Sigmoid colon (tissue), 7 donors: ENCODE measurements around the gene TMEM87A. TPM values are rescaled to one million over a fixed set of nuclear protein-coding genes. Genes with fewer than 3 reads are reported as not detected.

Experiments
- DNase-seq: peaks from one replicate; pipeline ENCODE4 v3.0.0-alpha.2; 2019
- H3K27ac ChIP-seq, 4 donors: fragments of 200-600 bp; sonication (generic); one replicate each; pipeline ENCODE4 v1.5.1; 2016 to 2019; ENCODE audit warnings: mild to moderate bottlenecking in 1 of 4
- H3K27me3 ChIP-seq, 3 donors: fragments of 200-600 bp; sonication (generic); one replicate each; pipeline ENCODE4 v1.5.1; 2019; ENCODE audit warnings: mild to moderate bottlenecking in 1 of 3
- H3K36me3 ChIP-seq, 4 donors: fragments of 200-600 bp; sonication (generic); one replicate each; pipeline ENCODE4 v1.5.1; 2016 to 2019
- H3K4me1 ChIP-seq, 4 donors: fragments of 200-600 bp; sonication (generic); one replicate each; pipeline ENCODE4 v1.5.1; 2017 to 2019
- H3K4me3 ChIP-seq, 4 donors: fragments of 200-600 bp; sonication (generic); one replicate each; pipeline ENCODE4 v1.5.1; 2017 to 2019; ENCODE audit warnings: mild to moderate bottlenecking in 2 of 4, moderate library complexity in 1 of 4
- H3K9me3 ChIP-seq, 4 donors: fragments of 200-600 bp in 3 of 4; sonication (generic) in 3 of 4; one replicate each; pipeline versions ENCODE4 v1.5.1 to v1.6.1; 2013 to 2019
- EP300 ChIP-seq, 4 donors: sonication (generic); formaldehyde crosslinking; IDR thresholded peaks; one replicate each; pipeline ENCODE4 v1.6.1; 2017; ENCODE audit warnings: antibody characterized with exemption in 4 of 4
- POLR2A ChIP-seq, 2 donors: fragments of 450-650 bp; IDR thresholded peaks; one replicate each; pipeline ENCODE4 v1.6.1; 2016; ENCODE audit warnings: antibody characterized with exemption in 2 of 2, mild to moderate bottlenecking in 2 of 2, moderate library complexity in 2 of 2
- POLR2AphosphoS5 ChIP-seq, 4 donors: sonication (generic); formaldehyde crosslinking; IDR thresholded peaks; one replicate each; pipeline ENCODE4 v1.6.1; 2017; ENCODE audit warnings: antibody characterized with exemption in 4 of 4
- WGBS, 2 donors: extraction: QIAGEN DNeasy Blood & Tissue Kit; methylation state at CpG; one replicate each; pipeline ENCODE4 v1.1.7; 2013; 5-methylcytosine and 5-hydroxymethylcytosine counted together
- intact Hi-C: fragments of 100-400 bp; cut with DNase I; formaldehyde crosslinking; loops from one replicate; pipeline ENCODE4 v1.15.1; 2023
- polyA plus RNA-seq, 3 donors: library from polyadenylated mRNA; stranded (reverse); fragments of 200-250 nt; gene quantifications; one replicate each; pipeline ENCODE4 v1.2.3, GENCODE V29; 2013
- total RNA-seq, 4 donors: library from RNA; depleted of rRNA; stranded (reverse); fragments of >200 nt; gene quantifications; one replicate each; pipeline ENCODE4 v1.1.0, GENCODE V29; 2016
- TF ChIP-seq, protein P1 (sequence below), 4 experiments: fragments of 450-650 bp in 3 of 4; fragments of 200-600 bp in 1 of 4; IDR thresholded peaks; one replicate each; pipeline ENCODE4 v1.5.1; 2016 to 2019; ENCODE audit warnings: antibody characterized with exemption in 4 of 4, mild to moderate bottlenecking in 3 of 4, moderate library complexity in 2 of 4
- donor health status: healthy with polysubstance abuse.
- donor health status: Bipolar disorder and iron deficiency.
- donor health status: healthy.

The TMEM87A gene
- total and polyA plus RNA-seq, 7 donors = 9.6 to 45.3 (median 41.0) TPM

- H3K4me3 ChIP-seq = peak overlapping the region in 1 of 4 donors; percentile 79
- peaks cover 0 to 28% (median 5%) of the 10 kb centered on the region in 4 donors for H3K36me3 ChIP-seq
- H3K27ac ChIP-seq = peak overlapping the region; percentile 94 to 98 (median 96)
- TF ChIP-seq POLR2AphosphoS5 (IDR thresholded peaks at IDR 0.05) = no peak
- no peak for TF ChIP-seq POLR2A (IDR thresholded peaks at IDR 0.05)
- TF ChIP-seq, protein P1, sequence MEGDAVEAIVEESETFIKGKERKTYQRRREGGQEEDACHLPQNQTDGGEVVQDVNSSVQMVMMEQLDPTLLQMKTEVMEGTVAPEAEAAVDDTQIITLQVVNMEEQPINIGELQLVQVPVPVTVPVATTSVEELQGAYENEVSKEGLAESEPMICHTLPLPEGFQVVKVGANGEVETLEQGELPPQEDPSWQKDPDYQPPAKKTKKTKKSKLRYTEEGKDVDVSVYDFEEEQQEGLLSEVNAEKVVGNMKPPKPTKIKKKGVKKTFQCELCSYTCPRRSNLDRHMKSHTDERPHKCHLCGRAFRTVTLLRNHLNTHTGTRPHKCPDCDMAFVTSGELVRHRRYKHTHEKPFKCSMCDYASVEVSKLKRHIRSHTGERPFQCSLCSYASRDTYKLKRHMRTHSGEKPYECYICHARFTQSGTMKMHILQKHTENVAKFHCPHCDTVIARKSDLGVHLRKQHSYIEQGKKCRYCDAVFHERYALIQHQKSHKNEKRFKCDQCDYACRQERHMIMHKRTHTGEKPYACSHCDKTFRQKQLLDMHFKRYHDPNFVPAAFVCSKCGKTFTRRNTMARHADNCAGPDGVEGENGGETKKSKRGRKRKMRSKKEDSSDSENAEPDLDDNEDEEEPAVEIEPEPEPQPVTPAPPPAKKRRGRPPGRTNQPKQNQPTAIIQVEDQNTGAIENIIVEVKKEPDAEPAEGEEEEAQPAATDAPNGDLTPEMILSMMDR (IDR thresholded peaks at IDR 0.05) = no peak
- 6 to 41% methylated on average over 4 of the region's 4 CpGs for WGBS, 2 donors
- no peaks in the 10 kb centered on the region for H3K27me3 ChIP-seq
- H3K4me1 ChIP-seq = peaks cover 4 to 40% (median 36%) of the 10 kb centered on the region in 4 donors
- intact Hi-C loops = no loop called here
- no peak for DNase-seq
- H3K9me3 ChIP-seq = no peaks in the 10 kb centered on the region
Observed at GRCh38 chr15:42275780-42276391, 2.7 kb upstream of the TMEM87A start.

DNA sequence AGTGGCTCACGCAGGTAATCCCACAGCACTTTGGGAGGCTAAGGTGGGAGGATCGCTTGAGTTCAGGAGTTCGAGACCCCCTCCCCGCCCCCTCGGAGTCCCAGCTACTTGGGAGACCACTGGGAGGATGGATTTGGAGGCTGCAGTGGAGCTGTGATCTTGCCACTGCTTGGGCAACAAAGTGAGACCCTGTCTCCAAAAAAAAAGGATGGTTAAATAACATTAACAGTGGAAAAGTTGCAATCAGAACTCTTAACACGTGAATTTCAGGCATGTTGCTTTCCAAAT is 1.4 kb upstream of the TMEM87A start:
- DNase-seq = peak; percentile 66
- no peak for TF ChIP-seq EP300 (IDR thresholded peaks at IDR 0.05)
- TF ChIP-seq, protein P1 (IDR thresholded peaks at IDR 0.05) = no peak
- no peak for TF ChIP-seq POLR2AphosphoS5 (IDR thresholded peaks at IDR 0.05)
- no peak for TF ChIP-seq POLR2A (IDR thresholded peaks at IDR 0.05)
- Histone ChIP-seq H3K4me3 (peak overlapping the region; percentile 63 to 79 (median 77)), H3K9me3 (no peaks in the 10 kb centered on the region), H3K27ac (peak overlapping the region; percentile 94 to 98 (median 96)), H3K36me3 (peaks cover 0 to 17% (median 2%) of the 10 kb centered on the region in 4 donors), H3K27me3 (no peaks in the 10 kb centered on the region), H3K4me1 (peaks cover 4 to 50% (median 43%) of the 10 kb centered on the region in 4 donors)
- WGBS, 2 donors = 11 to 55% methylated on average over 6 of the region's 6 CpGs
- intact Hi-C loops = loop anchor here (5.0 kb wide), 1 partner anchor 67 kb away; the partner anchor contains the start of gene VPS39

GRCh38 chr15:42273900-42274701 is 868 bp upstream of the TMEM87A start:
- intact Hi-C loops = loop anchor here (5.0 kb wide), 1 partner anchor 67 kb away; the partner anchor contains the start of gene VPS39
- 1 to 5% methylated on average over 27 of the region's 27 CpGs for WGBS, 2 donors
- Histone ChIP-seq H3K27ac (peak overlapping the region; percentile 94 to 98 (median 96)), H3K36me3 (peaks cover 0 to 12% (median 2%) of the 10 kb centered on the region in 4 donors), H3K9me3 (no peaks in the 10 kb centered on the region), H3K27me3 (no peaks in the 10 kb centered on the region), H3K4me1 (peaks cover 4 to 53% (median 43%) of the 10 kb centered on the region in 4 donors), H3K4me3 (peak overlapping the region; percentile 63 to 79 (median 77))
- peak; percentile 83 for DNase-seq
- TF ChIP-seq, protein P1 (IDR thresholded peaks at IDR 0.05) = no peak
- no peak for TF ChIP-seq EP300 (IDR thresholded peaks at IDR 0.05)
- no peak for TF ChIP-seq POLR2A (IDR thresholded peaks at IDR 0.05)
- TF ChIP-seq POLR2AphosphoS5 (IDR thresholded peaks at IDR 0.05) = no peak

GRCh38 chr15:42270996-42271395 is 2.2 kb downstream of the TMEM87A start:
- H3K27me3 ChIP-seq = no peaks in the 10 kb centered on the region
- H3K9me3 ChIP-seq = no peaks in the 10 kb centered on the region
- intact Hi-C loops = loop anchor here (5.0 kb wide), 1 partner anchor 64 kb away; the partner anchor contains the start of gene VPS39
- peak overlapping the region in 3 of 4 donors; percentile 22 to 98 (median 94) for H3K27ac ChIP-seq
- WGBS, 2 donors = 11 to 56% methylated on average over 5 of the region's 5 CpGs
- peaks cover 4 to 59% (median 45%) of the 10 kb centered on the region in 4 donors for H3K4me1 ChIP-seq
- TF ChIP-seq POLR2A (IDR thresholded peaks at IDR 0.05) = no peak
- TF ChIP-seq, protein P1 (IDR thresholded peaks at IDR 0.05) = no peak
- no peak for TF ChIP-seq POLR2AphosphoS5 (IDR thresholded peaks at IDR 0.05)
- no peak for TF ChIP-seq EP300 (IDR thresholded peaks at IDR 0.05)
- DNase-seq = no peak
- peaks cover 0 to 26% (median 9%) of the 10 kb centered on the region in 4 donors for H3K36me3 ChIP-seq
- peak overlapping the region in 1 of 4 donors; percentile 77 for H3K4me3 ChIP-seq
